IMR-90 (cell line): ENCODE data around the gene PID1. TPM values are rescaled to one million over a fixed set of nuclear protein-coding genes. Genes with fewer than 3 reads are reported as not detected.

Source experiments
- ATAC-seq: fragments of 200-7000 bp; cut with Tn5 transposase; 2 replicates; pipeline ENCODE4 v1.9.1; 2020; ENCODE audit warnings: low read depth, mild to moderate bottlenecking, moderate library complexity
- BruUV-seq: library from RNA; stranded (reverse); fragments of 400-500 nt; replicated peaks from 2 replicates; lab custom pipeline; 2021; lab: Mats Ljungman, UMichigan
- CTCF ChIA-PET: fragments of 300-600 bp; formaldehyde crosslinking; extraction: SDS; loops from one replicate; lab custom pipeline; 2021; ENCODE audit warnings: antibody characterized with exemption; lab: Yijun Ruan, JAX
- POLR2A ChIA-PET: fragments of 300-600 bp; sonication (Branson Sonifier 250); formaldehyde crosslinking; loops from one replicate; lab custom pipeline; 2022; ENCODE audit warnings: antibody characterized with exemption; ENCODE audit not compliant: unreplicated experiment; lab: Charles Lee
- DNase-seq: peaks from one replicate; pipeline ENCODE4 v3.0.0; 2013
- H2AFZ ChIP-seq: replicated peaks from 2 replicates; pipeline ENCODE3; 2013; ENCODE audit warnings: low read length, mild to moderate bottlenecking; ENCODE audit not compliant: poor library complexity
- H2AK5ac ChIP-seq: 2 replicates; pipeline ENCODE4 v1.6.1; 2013; ENCODE audit warnings: low read depth, low read length, inconsistent platforms
- H2AK9ac ChIP-seq: replicated peaks from 2 replicates; pipeline ENCODE3; 2013; ENCODE audit warnings: mild to moderate bottlenecking, low read depth, low read length, moderate library complexity; ENCODE audit not compliant: poor library complexity
- H2BK120ac ChIP-seq: 2 replicates; pipeline ENCODE4 v1.6.1; 2013; ENCODE audit warnings: low read depth, low read length, inconsistent platforms
- H2BK15ac ChIP-seq: 3 replicates; pipeline ENCODE4 v1.6.1; 2013; ENCODE audit warnings: low read depth, low read length, inconsistent platforms
- H2BK20ac ChIP-seq: 2 replicates; pipeline ENCODE4 v1.6.1; 2013; ENCODE audit warnings: low read depth, mild to moderate bottlenecking, inconsistent platforms, low read length, moderate library complexity
- H2BK5ac ChIP-seq: 2 replicates; pipeline ENCODE4 v1.6.1; 2013; ENCODE audit warnings: mild to moderate bottlenecking, low read depth, low read length, inconsistent platforms; ENCODE audit not compliant: poor library complexity, severe bottlenecking
- H3K14ac ChIP-seq: replicated peaks from 2 replicates; pipeline ENCODE4 v1.6.1; 2013; ENCODE audit warnings: low read depth, low read length, inconsistent platforms
- H3K18ac ChIP-seq: 2 replicates; pipeline ENCODE4 v1.6.1; 2013; ENCODE audit warnings: low read depth, low read length, control low read depth
- H3K23ac ChIP-seq: 2 replicates; pipeline ENCODE4 v1.6.1; 2013; ENCODE audit warnings: low read depth, low read length, inconsistent platforms
- H3K27ac ChIP-seq: 2 replicates; pipeline ENCODE4 v1.5.1; 2013; ENCODE audit warnings: mild to moderate bottlenecking, control low read depth, low read length; ENCODE audit not compliant: insufficient read depth
- H3K27me3 ChIP-seq: 2 replicates; pipeline ENCODE4 v1.6.1; 2013; ENCODE audit warnings: low read length; ENCODE audit not compliant: control insufficient read depth, insufficient read depth
- H3K36me3 ChIP-seq: 2 replicates; pipeline ENCODE4 v1.6.1; 2013; ENCODE audit warnings: low read length, mixed read lengths; ENCODE audit not compliant: control insufficient read depth, insufficient read depth
- H3K4ac ChIP-seq: 2 replicates; pipeline ENCODE4 v1.6.1; 2013; ENCODE audit warnings: low read depth, low read length, inconsistent platforms
- H3K4me1 ChIP-seq: 2 replicates; pipeline ENCODE4 v1.6.1; 2013; ENCODE audit warnings: low read length, mixed read lengths; ENCODE audit not compliant: control insufficient read depth, insufficient read depth
- H3K4me2 ChIP-seq: 2 replicates; pipeline ENCODE4 v1.6.1; 2013; ENCODE audit warnings: low read depth, mild to moderate bottlenecking, control low read depth, low read length, moderate library complexity
- H3K4me3 ChIP-seq: 2 replicates; pipeline ENCODE4 v1.5.1; 2013; ENCODE audit warnings: low read depth, mild to moderate bottlenecking, control low read depth, low read length, moderate library complexity; ENCODE audit not compliant: insufficient read depth
- H3K56ac ChIP-seq: 2 replicates; pipeline ENCODE4 v1.6.1; 2013; ENCODE audit warnings: low read length, inconsistent platforms; ENCODE audit not compliant: insufficient read depth; ENCODE audit errors: extremely low read depth
- H3K79me1 ChIP-seq, 2 experiments: 2 replicates each; pipeline ENCODE4 v1.6.1; 2013; ENCODE audit warnings: low read length in 2 of 2, inconsistent platforms in 1 of 2, low read depth in 1 of 2
- H3K9ac ChIP-seq: 2 replicates; pipeline ENCODE4 v1.6.1; 2013; ENCODE audit warnings: low read depth, low read length, control low read depth
- H3K9me1 ChIP-seq: 2 replicates; pipeline ENCODE4 v1.6.1; 2013; ENCODE audit warnings: low read length, inconsistent platforms; ENCODE audit not compliant: insufficient read depth
- H3K9me3 ChIP-seq: 2 replicates; pipeline ENCODE4 v1.6.1; 2013; ENCODE audit warnings: low read length; ENCODE audit not compliant: control insufficient read depth, insufficient read depth
- H4K20me1 ChIP-seq: 2 replicates; pipeline ENCODE4 v1.6.1; 2013; ENCODE audit warnings: low read length, inconsistent platforms; ENCODE audit not compliant: insufficient read depth
- H4K5ac ChIP-seq: 2 replicates; pipeline ENCODE4 v1.6.1; 2013; ENCODE audit warnings: mild to moderate bottlenecking, low read depth, low read length, control low read depth
- H4K8ac ChIP-seq, 2 experiments: 2 replicates each; pipeline ENCODE4 v1.6.1; 2013; ENCODE audit warnings: low read depth in 2 of 2, low read length in 2 of 2, control low read depth in 1 of 2, inconsistent platforms in 1 of 2
- H4K91ac ChIP-seq: 2 replicates; pipeline ENCODE4 v1.6.1; 2013; ENCODE audit warnings: low read depth, low read length, inconsistent platforms; ENCODE audit not compliant: insufficient read depth
- BHLHE40 ChIP-seq: fragments of 150-350 bp; IDR thresholded peaks from 2 replicates; pipeline ENCODE4 v1.6.1; 2016; ENCODE audit warnings: mild to moderate bottlenecking, low read depth, low read length
- CEBPB ChIP-seq: IDR thresholded peaks from 2 replicates; pipeline ENCODE4 v1.6.1; 2012; ENCODE audit warnings: low read depth, low read length, improper control_type of control experiment
- CTCF ChIP-seq: conservative IDR thresholded peaks from 2 replicates; pipeline ENCODE4 v1.5.1; 2012; ENCODE audit warnings: mild to moderate bottlenecking, low read depth, low read length, improper control_type of control experiment
- ELK1 ChIP-seq: fragments of 150-350 bp; IDR thresholded peaks from 2 replicates; pipeline ENCODE4 v1.6.1; 2016; ENCODE audit warnings: low read depth, mild to moderate bottlenecking, low read length, moderate library complexity, borderline replicate concordance
- MAFK ChIP-seq: IDR thresholded peaks from 2 replicates; pipeline ENCODE4 v1.6.1; 2012; ENCODE audit warnings: low read depth, low read length, improper control_type of control experiment
- MAZ ChIP-seq: IDR thresholded peaks from 2 replicates; pipeline ENCODE4 v1.6.1; 2012; ENCODE audit warnings: low read depth, mild to moderate bottlenecking, low read length, improper control_type of control experiment, moderate library complexity, borderline replicate concordance
- NFE2L2 ChIP-seq: fragments of 150-350 bp; IDR thresholded peaks from 2 replicates; pipeline ENCODE4 v1.6.1; 2016; ENCODE audit warnings: low read depth, mild to moderate bottlenecking, low read length
- RAD21 ChIP-seq: IDR thresholded peaks from 2 replicates; pipeline ENCODE4 v1.6.1; 2012; ENCODE audit warnings: low read length, improper control_type of control experiment
- RCOR1 ChIP-seq: IDR thresholded peaks from 2 replicates; pipeline ENCODE4 v1.6.1; 2012; ENCODE audit warnings: mild to moderate bottlenecking, low read length, improper control_type of control experiment; ENCODE audit not compliant: insufficient replicate concordance
- RFX5 ChIP-seq: IDR thresholded peaks from 2 replicates; pipeline ENCODE4 v1.8.0; 2012; ENCODE audit warnings: low read depth, mild to moderate bottlenecking, low read length, moderate library complexity
- SMC3 ChIP-seq: fragments of 150-350 bp; IDR thresholded peaks from 2 replicates; pipeline ENCODE4 v1.6.1; 2016; ENCODE audit warnings: low read depth, mild to moderate bottlenecking, antibody characterized with exemption, low read length, moderate library complexity
- USF2 ChIP-seq: fragments of 150-350 bp; IDR thresholded peaks from 2 replicates; pipeline ENCODE4 v1.6.1; 2017; ENCODE audit warnings: mild to moderate bottlenecking, antibody characterized with exemption, low read length, low read depth
- WGBS, 2 experiments: methylation state at CpG; one replicate each; pipeline versions ENCODE4 v1.1.5 to v1.1.7; 2013; ENCODE audit warnings: missing lambda C conversion rate in 2 of 2; ENCODE audit not compliant: insufficient read length in 1 of 2; ENCODE audit errors: extremely low coverage in 2 of 2; 5-methylcytosine and 5-hydroxymethylcytosine counted together
- dilution Hi-C: fragments of 300-500 bp; cut with HindIII; formaldehyde crosslinking; loops from one replicate; pipeline ENCODE4 v1.14.3; 2018; ENCODE audit warnings: low sequenced_read_pairs; ENCODE audit not compliant: unreplicated experiment
- in situ Hi-C: fragments of 300-500 bp; cut with MboI; formaldehyde crosslinking; loops from 3 replicates; pipeline ENCODE4 v1.14.3; 2019; ENCODE audit warnings: low sequenced_read_pairs, inconsistent platforms, mixed read lengths
- intact Hi-C: fragments of 100-400 bp; cut with micrococcal nuclease; formaldehyde crosslinking; loops from 2 replicates; pipeline ENCODE4 v1.10.0; 2022
- polyA plus RNA-seq, 3 experiments: library from polyadenylated mRNA; depleted of rRNA; stranded (reverse); fragments of >200 nt; gene quantifications; 2 replicates each; pipeline ENCODE4 v1.2.3, GENCODE V29; 2012; ENCODE audit warnings: low replicate concordance in 1 of 3
- total RNA-seq: library from RNA; depleted of rRNA; stranded (reverse); fragments of >200 nt; gene quantifications from 2 replicates; pipeline ENCODE4 v1.2.3, GENCODE V29; 2012

PID1 gene
- total and polyA plus RNA-seq, 2 of the 4 experiments (the other 2 are of a cell fraction), result 0.90 to 1.9 TPM

- Histone ChIP-seq H3K9me1 (no peaks in the 10 kb centered on the region), H3K9ac (no peak overlapping the region), H2AFZ (no peak overlapping the region), H3K4ac (no peak overlapping the region), H3K56ac (no peak overlapping the region), H3K4me3 (no peak overlapping the region), H3K14ac (no peak overlapping the region), H4K8ac (no peak overlapping the region), H3K27me3 (no peaks in the 10 kb centered on the region), H4K20me1 (no peaks in the 10 kb centered on the region), H3K36me3 (no peaks in the 10 kb centered on the region), H3K27ac (no peak overlapping the region), H4K5ac (no peak overlapping the region), H2AK5ac (no peak overlapping the region), H3K9me3 (peaks cover 4% of the 10 kb centered on the region), H2AK9ac (no peak overlapping the region), H3K4me1 (no peaks in the 10 kb centered on the region), H3K23ac (no peak overlapping the region), H2BK120ac (no peak overlapping the region), H2BK5ac (no peak overlapping the region), H3K79me1 (no peaks in the 10 kb centered on the region), H3K4me2 (no peak overlapping the region), H2BK15ac (no peak overlapping the region), H4K91ac (no peak overlapping the region), H3K18ac (no peak overlapping the region), H2BK20ac (no peak overlapping the region)
- WGBS, 2 experiments, result no CpG with 5 or more reads among the region's 3 CpGs
- ATAC-seq (no peak), DNase-seq (no peak)
- no peak for TF ChIP-seq CEBPB
- TF ChIP-seq USF2, result no peak
- TF ChIP-seq SMC3, result no peak
- TF ChIP-seq RAD21, result no peak
- TF ChIP-seq MAZ, result no peak
- TF ChIP-seq RFX5, result no peak
- no peak for TF ChIP-seq BHLHE40
- no peak for TF ChIP-seq NFE2L2
- no peak for TF ChIP-seq CTCF
- no peak for TF ChIP-seq MAFK
- TF ChIP-seq RCOR1, result no peak
- TF ChIP-seq ELK1, result no peak
- ChIA-PET CTCF (no interaction called here), POLR2A (no interaction called here)
- no TSS peak for BruUV-seq
- dilution Hi-C loops, result no loop called here
- intact Hi-C loops, result no loop called here
- in situ Hi-C loops, result no loop called here
Measured at GRCh38 chr2:229173825-229174359, 97.2 kb downstream of the PID1 start.
